Glomerular visceral epithelial cell (primary cell): Measurements from ENCODE around the gene SERPINA6.
"Not testable (repeated sequence)": the region's sequence is repeated elsewhere in the genome, so short reads cannot be mapped to it uniquely, and the experiment has no call there.

ENCODE experiments used
- DNase-seq: peaks from one replicate; pipeline ENCODE4 v3.0.0-alpha.2; 2016; ENCODE audit errors: extremely low spot score

The SERPINA6 gene

DNA sequence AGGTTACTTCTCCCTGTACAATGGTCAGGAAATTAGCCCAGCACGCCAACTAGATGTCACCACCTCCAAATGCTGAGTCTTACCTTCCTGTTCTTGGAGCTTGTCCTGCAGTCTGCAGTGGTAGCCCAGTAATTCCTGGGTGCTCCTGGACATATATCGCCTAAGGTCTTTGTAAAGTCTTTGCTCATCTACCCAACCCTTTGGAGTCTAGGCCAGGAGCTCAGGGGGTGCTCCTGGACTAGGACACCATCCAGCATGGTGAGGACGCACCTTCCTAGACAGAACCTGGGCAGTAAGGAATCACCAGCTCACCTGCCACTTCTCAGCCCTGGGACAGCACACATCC is 30.6 kb downstream of the SERPINA6 start:
- no peak for DNase-seq

DNA sequence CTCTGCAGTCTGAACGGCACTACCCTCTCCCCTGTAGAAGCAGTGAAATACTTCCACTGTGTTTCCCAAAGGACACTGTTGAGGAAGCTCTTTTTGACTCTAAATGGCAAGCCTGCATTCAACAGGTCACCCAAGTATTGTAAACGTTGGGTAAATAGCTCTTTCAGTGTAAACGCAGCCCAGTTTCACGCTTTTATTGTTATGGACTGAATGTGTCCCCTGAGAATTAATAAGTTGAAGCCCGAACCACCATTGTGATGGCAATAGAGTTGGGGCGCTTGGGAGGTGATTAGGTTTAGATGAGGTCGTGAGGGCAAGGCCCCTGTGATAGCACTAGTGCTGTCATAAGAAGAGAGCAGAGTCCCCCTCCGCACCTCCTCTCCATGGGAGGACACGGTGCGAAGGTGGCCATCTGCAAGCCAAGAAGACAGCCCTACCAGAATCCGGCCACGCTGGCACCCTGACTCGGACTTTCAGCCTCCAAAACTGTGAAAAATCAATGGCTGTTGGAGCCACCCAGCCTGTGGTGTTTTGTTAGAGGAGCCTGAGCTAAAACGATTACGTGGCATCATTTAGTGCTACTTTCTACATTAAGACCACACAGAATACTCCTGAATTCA is 31.1 kb downstream of the SERPINA6 start:
- no peak for DNase-seq

DNA sequence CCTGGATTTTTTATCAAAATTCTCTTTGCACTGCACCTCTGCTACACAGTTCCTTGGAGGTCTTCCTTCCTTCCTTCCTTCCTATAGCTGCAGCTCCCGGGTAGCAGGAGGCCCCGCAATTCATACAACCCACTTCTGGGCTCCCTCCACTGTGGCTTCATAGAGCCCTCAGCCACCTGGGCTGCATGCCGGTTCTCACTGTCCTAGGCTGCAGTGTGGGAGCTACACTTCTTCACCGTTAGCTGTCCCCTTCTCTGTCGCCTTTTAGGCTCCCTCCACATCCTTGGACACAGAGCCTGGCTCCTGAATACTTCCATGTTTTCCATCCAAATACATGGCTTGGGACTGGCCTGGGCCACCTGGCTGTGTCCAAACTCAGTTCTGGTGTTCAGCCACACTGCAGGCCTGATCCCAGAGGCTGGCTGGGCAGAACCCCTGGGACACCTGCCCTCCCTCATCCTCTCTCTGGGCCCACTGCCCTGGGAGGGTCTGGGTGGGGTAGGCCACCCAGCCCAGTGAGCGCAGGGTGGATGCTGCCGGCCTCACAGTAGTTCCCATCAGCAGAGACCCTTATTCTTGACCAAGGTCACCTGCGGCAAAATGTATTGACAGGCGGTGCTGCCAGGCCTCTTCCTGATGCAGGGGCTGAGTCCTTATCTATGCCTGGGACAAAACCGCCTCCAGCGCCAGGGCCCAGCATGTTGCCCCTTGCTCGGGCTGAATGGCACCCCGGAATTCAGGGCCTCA is 31.8 kb downstream of the SERPINA6 start:
- DNase-seq: no peak

DNA sequence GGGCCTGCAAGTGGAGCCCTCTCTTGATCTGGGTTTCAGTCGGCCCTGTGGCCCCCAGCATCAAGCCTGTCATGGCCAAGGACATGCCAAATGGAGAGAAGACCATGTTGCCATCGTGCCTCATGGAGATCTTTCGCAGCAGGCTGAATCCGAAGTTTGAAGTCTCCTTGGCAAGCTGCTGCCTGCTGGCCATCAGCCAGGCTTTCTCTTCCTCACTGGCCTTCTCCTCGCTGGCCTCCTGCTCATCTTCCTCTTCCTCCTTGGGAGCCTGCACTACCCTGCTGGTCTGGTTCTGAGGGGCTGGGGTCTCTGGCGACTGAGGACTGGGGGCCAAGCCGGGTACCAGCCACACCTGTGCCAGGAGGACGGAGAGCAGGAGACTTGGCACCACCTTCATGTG is 32.9 kb downstream of the SERPINA6 start:
- no peak for DNase-seq

DNA sequence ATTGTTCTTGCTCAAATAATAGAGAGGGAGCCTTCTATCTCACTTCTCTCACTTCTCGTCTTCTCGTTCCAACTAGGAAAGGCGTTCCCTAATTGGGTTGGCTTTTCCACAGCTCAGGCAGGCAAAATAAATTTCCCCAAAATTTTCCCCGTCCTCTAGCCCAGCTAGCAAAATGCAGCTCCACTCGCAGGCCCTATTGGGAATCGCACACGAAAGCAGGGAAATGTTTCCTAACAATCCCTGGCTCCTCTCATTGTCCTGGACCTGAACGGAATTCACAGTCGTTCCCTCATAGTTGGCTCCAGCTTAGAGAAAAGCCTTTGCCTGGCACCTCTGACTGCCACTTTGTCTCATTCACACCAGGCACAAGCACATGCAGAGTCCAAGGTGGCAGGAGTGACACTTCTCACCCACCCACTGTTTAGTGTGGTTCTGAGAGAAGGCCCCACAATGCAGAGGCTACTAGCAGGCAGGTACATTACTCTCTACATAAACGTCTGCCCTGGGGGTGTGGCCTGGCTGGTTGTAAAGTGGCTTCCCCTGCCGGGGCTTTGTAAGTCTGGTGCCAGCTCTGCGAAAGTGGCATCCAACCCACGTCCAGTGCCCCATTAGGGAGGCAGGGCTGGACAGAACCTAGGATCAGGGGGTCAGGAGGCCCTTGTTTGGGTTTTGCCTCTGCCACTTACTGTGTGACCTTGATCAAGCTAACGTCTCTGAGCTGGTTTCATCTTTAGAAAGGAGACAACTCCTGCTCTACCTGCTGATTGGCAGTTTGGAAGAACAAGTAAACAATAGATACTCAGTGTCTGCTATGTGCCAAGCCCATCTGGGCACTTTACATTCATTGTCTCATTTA is 34.3 kb downstream of the SERPINA6 start:
- no peak for DNase-seq

DNA sequence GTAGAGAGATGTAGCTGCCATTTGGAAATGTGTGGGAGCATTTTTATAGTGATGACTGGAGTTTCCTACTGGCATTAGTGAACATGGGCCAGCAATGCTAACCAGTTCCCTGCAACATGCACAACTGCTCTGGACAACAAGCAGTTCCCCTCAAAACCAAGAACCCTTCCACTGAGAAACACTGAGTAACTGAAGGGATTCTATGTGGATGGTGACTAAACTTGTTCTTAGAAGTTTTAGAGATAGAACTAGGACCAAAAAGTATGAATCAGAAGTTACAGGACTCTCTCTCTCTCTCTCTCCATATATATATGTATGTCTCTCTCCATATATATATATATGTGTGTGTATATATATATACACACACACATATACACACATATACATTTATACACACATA is 38.0 kb downstream of the SERPINA6 start:
- no peak for DNase-seq

DNA sequence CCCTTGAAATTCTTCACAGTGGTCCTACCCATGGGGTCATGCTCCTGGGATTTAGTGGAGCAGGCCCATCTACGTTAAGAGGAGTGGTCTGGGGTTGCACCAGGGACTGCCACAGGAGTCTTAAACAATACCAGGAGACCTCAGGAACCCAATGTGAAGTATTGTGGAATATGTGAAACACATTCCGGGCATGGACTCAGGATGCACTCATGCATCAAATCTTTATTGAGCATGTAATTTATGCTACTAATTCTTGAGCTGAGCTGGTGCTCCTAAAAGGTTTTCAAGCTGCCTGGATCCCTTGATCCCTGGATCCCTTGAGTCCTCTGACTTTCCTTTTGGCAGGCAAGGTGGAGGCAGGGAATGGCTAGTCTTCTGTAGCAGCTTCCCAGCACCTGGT is 38.9 kb downstream of the SERPINA6 start:
- no peak for DNase-seq

DNA sequence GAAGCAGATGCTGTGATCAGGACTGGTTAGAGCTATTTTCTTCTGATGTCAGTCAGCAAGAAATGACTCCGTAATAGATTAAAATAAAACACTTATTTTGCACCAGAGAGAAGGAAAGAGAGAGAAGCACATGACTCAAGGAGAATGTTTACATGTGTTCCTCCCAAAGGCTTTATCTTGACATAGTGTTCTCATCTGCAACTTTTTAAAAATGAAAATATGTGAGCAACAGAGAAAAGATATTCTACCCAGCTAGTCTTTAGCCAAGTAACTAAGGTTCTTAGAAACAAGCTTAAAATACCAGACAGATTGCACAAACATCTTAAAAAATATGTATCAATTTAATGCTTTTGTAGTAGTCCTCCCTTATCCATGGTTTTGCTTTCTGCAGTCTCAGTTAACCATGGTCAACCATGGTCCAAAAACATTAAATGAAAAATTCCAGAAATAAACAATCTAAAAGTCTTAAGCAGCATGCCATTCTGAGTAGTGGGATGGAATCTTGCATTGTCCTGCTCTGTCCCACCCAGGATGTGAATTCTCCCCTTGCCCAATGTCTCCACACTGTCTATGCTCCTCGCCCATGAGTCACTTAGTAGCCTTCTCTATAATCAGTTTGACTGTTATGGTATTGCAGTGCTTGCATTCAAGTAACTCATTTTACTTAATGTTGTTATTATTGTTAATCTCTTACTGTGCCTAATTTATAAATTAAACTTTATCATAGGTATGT is 40.0 kb downstream of the SERPINA6 start:
- DNase-seq: no peak

DNA sequence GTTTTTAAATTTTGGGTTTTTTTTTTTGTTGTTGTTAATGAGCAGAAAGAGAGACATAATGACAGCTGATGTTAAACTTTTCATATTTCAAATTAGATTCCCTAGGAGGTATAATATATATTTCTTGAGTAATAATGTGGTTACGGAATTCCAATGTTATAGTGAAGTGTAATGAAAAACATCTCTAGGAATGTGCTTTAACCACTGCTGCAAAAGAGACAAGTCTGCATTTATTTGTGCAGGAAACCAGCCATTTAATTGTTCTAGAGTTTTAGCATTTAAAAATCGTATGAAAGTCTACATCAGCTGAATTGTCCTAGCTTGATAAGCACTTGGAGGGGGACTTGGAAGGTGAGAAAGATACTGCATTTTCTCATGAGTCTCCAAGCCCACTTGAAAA is 44.4 kb downstream of the SERPINA6 start:
- no peak for DNase-seq

DNA sequence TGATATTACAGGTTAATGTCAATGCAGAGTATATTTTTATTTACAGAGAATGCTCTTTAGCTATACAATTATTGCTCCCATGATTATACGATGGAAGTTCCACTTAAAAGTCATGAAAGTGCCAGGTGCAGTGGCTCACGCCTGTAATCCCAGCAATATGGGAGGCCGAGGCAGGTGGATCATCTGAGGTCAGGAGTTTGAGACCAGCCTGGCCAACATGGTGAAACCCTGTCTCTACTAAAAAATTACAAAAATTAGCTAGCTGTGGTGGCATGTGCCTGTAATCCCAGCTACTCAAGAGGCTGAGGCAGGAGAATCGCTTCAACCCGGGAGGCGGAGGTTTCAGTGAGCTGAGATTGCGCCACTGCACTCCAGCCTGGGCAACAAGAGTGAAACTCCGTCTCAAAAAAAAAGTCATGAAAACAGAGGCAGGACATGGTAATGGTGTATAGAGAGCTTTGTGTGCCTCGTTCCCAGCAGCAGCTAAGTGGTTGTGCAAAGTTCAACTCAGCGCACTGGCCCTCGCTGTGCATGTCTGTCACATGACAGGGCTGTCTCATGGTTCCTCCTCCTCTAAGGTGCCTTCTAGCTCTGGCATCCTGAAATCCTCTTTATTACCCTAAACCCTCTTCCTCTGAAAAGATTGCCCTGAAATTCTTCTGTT is 46.1 kb downstream of the SERPINA6 start:
- DNase-seq: not testable (repeated sequence)

DNA sequence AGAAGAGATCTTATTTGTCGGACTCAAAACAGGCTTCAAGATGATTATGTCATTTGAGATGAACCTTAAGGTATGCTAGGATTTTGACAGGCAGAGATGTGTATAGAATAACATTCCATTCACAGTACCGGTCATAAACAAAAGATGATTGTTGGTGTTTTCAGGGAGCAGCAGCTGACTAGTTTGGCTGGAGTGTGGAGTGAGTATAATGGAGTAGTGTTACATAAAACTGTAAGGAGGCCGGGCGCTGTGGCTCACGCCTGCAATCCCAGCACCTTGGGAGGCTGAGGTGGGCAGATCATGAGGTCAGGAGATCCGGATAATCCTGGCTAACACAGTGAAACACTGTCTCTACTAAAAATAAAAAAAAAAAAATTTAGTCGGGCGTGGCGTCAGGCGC is 54.0 kb downstream of the SERPINA6 start:
- no peak for DNase-seq

DNA sequence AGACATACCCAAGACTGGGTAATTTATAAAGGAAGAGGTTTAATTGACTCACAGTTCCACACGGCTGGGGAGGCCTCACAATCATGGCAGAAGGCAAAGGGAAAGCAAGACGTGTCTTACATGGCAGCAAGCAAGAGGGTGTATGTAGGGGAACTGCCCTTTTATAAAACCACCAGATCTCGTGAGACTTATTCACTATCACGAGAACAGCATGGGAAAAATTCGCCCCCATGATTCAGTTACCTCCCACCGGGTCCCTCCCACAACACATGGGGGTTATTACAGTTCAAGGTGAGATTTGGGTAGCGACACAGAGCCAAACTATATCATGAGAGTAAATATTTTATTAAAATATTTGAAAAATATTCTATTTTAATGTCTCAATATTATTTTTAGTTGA is 54.6 kb downstream of the SERPINA6 start:
- not testable (repeated sequence) for DNase-seq

DNA sequence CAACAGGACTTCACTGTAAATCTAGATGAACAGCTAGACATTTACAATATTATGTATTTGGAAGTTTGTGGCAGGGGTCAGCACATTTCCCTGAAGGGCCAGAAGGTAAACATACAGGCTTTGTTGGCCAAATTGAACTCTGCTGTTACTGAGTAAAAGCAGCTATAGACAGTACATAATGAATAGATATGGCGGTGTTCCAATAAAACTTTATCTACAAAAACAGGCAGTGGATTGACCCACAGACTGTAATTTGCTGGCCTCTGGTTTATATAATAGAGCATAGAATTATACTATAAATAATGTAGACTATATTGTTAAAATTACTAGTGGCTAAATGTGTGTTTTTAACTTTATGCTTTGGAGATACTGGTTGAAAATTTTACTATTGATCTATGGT is 55.8 kb downstream of the SERPINA6 start:
- no peak for DNase-seq

DNA sequence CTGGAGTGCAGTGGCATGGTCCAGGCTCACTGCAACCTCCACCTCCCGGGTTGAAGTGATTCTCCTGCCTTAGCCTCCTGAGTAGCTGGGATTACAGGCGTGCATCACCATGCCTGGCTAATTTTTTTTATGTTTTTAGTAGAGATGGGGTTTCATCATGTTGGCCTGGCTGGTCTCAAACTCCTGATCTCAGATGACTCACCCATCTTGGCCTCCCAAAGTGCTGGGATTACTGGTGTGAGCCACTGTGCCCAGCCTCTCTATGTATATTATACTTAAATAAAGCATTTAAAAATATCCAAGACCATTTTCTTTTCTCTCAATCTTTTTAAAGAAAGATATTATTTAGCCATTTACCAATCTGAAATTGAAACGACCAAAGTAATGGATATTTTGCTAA is 58.9 kb downstream of the SERPINA6 start:
- DNase-seq: not testable (repeated sequence)
